ENCODE data around the gene NKAIN2.

- TF ChIP-seq EZH2 (IDR thresholded peaks at IDR 0.05; ENCODE audit: borderline replicate concordance, low read length) (no peak), CTCF (conservative IDR thresholded peaks at IDR 0.05 in 1 of 2, IDR thresholded peaks at IDR 0.05 in 1 of 2; ENCODE audit: extremely low read depth in 1 of 2, insufficient read depth in 1 of 2, low read depth in 1 of 2, low read length in 2 of 2) (no peak)
Observed at GRCh38 chr6:124823240-124824111, 1019.8 kb downstream of the NKAIN2 start.

Data from mammary epithelial cell (primary cell).